ENCODE data around the gene ZBED6. TPM values are rescaled to one million over a fixed set of nuclear protein-coding genes. Genes with fewer than 3 reads are reported as not detected.
"Not testable (repeated sequence)": the region's sequence is repeated elsewhere in the genome, so short reads cannot be mapped to it uniquely, and the experiment has no call there.

Gene ZBED6
- total and polyA plus RNA-seq, 7 donors, result 0.46 to 39.1 (median 20.9) TPM

- DNase-seq (no peak), ATAC-seq (no peak)
- Histone ChIP-seq H3K4me3 (no peak overlapping the region), H3K27me3 (ENCODE audit: insufficient read depth in 3 of 3, low read length in 2 of 3) (no peaks in the 10 kb centered on the region), H3K27ac (no peak overlapping the region), H3K4me1 (peaks cover 2% of the 10 kb centered on the region), H3K9me3 (no peaks in the 10 kb centered on the region), H3K36me3 (ENCODE audit: insufficient read depth in 1 of 2, low read depth in 1 of 2) (no peaks in the 10 kb centered on the region)
- no peak for TF ChIP-seq CTCF (IDR thresholded peaks at IDR 0.05)
- intact Hi-C loops (cut with DNase I), result no loop called here
- 86 to 90% (median 86%) methylated on average over 4 of the region's 4 CpGs for WGBS, 3 donors
Observed at GRCh38 chr1:203756036-203756435, 39.4 kb upstream of the ZBED6 start.

GRCh38 chr1:203758749-203759148, 36.7 kb upstream of the ZBED6 start:
- H3K9me3 ChIP-seq; DNase-seq; intact Hi-C loops (cut with DNase I); H3K4me1 ChIP-seq; H3K27me3 ChIP-seq (ENCODE audit: insufficient read depth in 3 of 3, low read length in 2 of 3); H3K4me3 ChIP-seq; H3K36me3 ChIP-seq (ENCODE audit: insufficient read depth in 1 of 2, low read depth in 1 of 2); H3K27ac ChIP-seq; ATAC-seq: not testable (repeated sequence)
- 90 to 93% (median 92%) methylated on average over 2 of the region's 2 CpGs for WGBS, 3 donors

GRCh38 chr1:203760506-203760905, 34.9 kb upstream of the ZBED6 start:
- 88 to 94% (median 93%) methylated on average over 3 of the region's 3 CpGs for WGBS, 3 donors
- H3K27ac ChIP-seq, result no peak overlapping the region
- intact Hi-C loops (cut with DNase I), result no loop called here
- H3K27me3 ChIP-seq (ENCODE audit: insufficient read depth in 3 of 3, low read length in 2 of 3), result no peaks in the 10 kb centered on the region
- no peaks in the 10 kb centered on the region for H3K4me1 ChIP-seq
- H3K9me3 ChIP-seq, result no peaks in the 10 kb centered on the region
- ATAC-seq (no peak), DNase-seq (no peak)
- no peak for TF ChIP-seq CTCF (IDR thresholded peaks at IDR 0.05)
- H3K36me3 ChIP-seq (ENCODE audit: insufficient read depth in 1 of 2, low read depth in 1 of 2), result no peaks in the 10 kb centered on the region
- no peak overlapping the region for H3K4me3 ChIP-seq

- H3K36me3 ChIP-seq (ENCODE audit: insufficient read depth in 1 of 2, low read depth in 1 of 2); intact Hi-C loops (cut with DNase I); H3K27me3 ChIP-seq (ENCODE audit: insufficient read depth in 3 of 3, low read length in 2 of 3); DNase-seq; H3K4me1 ChIP-seq; H3K9me3 ChIP-seq; ATAC-seq; H3K4me3 ChIP-seq; H3K27ac ChIP-seq: not testable (repeated sequence)
- 81 to 85% (median 82%) methylated on average over 7 of the region's 7 CpGs for WGBS, 3 donors
Observed at GRCh38 chr1:203761958-203762357, 33.5 kb upstream of the ZBED6 start.

- no peak overlapping the region for H3K27ac ChIP-seq
- peaks cover under 1% of the 10 kb centered on the region for H3K4me1 ChIP-seq
- H3K9me3 ChIP-seq, result no peaks in the 10 kb centered on the region
- H3K27me3 ChIP-seq (ENCODE audit: insufficient read depth in 3 of 3, low read length in 2 of 3), result no peaks in the 10 kb centered on the region
- TF ChIP-seq CTCF (IDR thresholded peaks at IDR 0.05), result no peak
- ATAC-seq (no peak), DNase-seq (no peak)
- H3K4me3 ChIP-seq, result no peak overlapping the region
- intact Hi-C loops (cut with DNase I), result no loop called here
- 94 to 100% (median 96%) methylated on average over 1 of the region's 1 CpG for WGBS, 3 donors
- H3K36me3 ChIP-seq (ENCODE audit: insufficient read depth in 1 of 2, low read depth in 1 of 2), result no peaks in the 10 kb centered on the region
Observed at GRCh38 chr1:203763505-203763904, 31.9 kb upstream of the ZBED6 start.
